D721Med (cell line): ENCODE data around the gene LRTM2.

Experiments used
- DNase-seq: peaks from one replicate; pipeline ENCODE4 v3.0.0; 2011; ENCODE audit warnings: low spot score; ENCODE audit not compliant: insufficient read length
- FAIRE-seq: peaks from 2 replicates; lab custom pipeline; 2011; peaks lifted over from hg19 to GRCh38; lab: Jason Lieb, UNC
- CTCF ChIP-seq: IDR thresholded peaks from 2 replicates; pipeline ENCODE4 v1.5.1; 2012; ENCODE audit warnings: mild to moderate bottlenecking, control low read depth; ENCODE audit not compliant: insufficient read depth; ENCODE audit errors: missing control alignments

The LRTM2 gene

GRCh38 chr12:1845427-1845826 is 25.1 kb downstream of the LRTM2 start:
- DNase-seq (no peak), FAIRE-seq (no peak)
- no peak for TF ChIP-seq CTCF

DNA sequence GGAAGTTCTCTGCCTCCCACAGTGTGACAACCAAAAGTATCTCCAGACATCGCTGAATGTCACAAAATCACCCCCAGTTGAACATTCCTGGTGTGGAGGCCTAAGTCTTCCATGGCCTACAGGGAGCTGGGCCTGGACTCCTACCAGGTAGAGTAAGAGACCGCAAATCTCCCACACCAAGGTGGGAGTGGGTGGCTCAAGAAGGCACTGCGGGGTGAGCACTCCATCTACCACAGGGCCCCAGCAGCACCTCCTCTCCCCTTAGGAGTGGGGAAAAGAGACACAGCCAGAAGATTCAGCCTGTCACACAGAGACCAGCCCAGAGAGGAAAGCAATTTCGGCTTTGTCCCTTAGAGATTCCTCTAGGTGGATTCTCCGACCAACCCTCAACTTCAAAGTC is 25.5 kb downstream of the LRTM2 start:
- DNase-seq (no peak), FAIRE-seq (no peak)
- TF ChIP-seq CTCF, result no peak

DNA sequence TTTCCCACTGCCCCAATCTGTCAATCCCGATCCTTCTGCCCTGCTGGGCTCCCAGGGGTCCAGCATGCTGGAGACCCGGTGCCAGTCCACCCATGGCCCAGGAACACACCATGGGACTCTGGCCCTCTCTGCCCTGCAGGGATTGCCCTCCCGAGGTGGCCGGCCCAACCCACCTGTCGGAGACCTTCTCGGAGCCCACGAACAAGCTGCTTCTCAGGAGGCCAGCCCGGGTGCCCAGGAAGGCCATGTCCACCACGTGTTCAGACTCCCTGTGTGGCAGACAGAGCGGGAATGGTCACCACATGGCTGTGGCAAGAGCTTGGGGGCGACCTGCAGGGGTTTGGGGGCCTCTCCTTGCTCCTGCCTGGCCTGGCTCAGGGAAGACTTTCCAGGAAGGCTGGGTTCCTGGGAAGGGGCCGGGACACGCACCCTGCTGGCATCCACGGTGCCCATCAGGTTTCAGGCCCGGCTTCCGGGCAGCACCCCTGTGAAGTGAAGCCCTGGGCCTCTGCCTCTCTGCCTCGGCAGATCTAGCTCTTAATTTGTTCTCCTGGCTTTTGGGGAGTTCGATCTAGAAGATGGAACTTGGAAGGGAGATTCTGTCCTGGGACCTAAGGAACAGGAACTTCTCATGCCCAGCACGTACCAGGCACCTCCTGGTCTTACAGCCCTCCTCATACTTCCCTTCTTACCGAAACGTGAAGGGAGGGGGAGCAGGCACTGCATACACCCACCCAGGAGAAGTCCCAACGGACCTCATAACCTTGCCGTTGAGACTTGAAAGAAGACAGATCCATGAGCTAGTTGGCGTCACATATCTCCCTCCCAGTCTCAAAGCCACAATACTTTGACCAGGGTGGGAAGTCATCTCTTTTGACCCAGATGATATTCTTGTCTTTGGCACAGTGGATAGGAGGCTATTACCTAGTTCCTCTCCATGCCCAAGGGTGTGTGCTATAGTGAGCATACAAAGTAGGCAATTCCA is 26.3 kb downstream of the LRTM2 start:
- FAIRE-seq (no peak), DNase-seq (no peak)
- no peak for TF ChIP-seq CTCF

DNA sequence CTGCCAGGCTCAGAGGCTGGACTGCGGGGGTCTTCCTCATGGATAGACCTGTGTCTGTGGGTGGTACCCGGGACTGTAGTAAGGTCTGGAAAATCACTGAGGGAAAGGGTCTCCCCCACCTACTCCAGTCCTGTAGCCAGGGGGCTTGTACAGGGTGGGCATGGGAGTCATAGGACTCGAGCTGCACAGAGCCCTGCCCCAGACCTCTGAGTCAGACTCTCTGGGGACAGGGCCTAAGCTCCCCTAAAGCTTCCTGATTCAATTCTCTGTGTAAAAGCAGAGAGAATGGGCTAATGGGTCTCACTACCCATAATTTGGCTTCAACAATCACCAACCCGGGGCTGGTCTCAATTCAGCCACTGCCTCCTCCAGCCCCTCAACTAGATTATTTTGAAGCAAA is 27.0 kb downstream of the LRTM2 start:
- no peak for FAIRE-seq
- no peak for TF ChIP-seq CTCF
- DNase-seq, result no peak

DNA sequence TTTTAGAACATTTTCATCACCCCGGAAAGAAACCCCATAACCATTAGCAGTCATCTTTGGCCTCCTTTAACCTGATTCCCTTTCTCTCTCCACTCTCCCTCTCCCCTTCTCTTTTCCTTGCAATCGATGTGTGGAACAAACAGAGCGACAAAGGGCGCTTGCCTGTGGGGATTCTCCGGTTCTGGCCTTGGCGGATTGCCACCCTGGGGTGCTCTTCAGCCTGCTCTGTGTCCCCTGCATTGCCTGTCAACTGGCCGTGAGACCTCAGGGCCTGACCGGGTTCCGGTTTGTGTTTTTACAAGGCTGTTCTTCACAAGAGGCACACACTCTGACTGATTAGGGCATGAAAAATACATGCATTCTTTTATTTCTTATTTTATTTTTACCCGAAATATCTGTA is 27.8 kb downstream of the LRTM2 start:
- FAIRE-seq, result no peak
- DNase-seq, result no peak
- no peak for TF ChIP-seq CTCF

DNA sequence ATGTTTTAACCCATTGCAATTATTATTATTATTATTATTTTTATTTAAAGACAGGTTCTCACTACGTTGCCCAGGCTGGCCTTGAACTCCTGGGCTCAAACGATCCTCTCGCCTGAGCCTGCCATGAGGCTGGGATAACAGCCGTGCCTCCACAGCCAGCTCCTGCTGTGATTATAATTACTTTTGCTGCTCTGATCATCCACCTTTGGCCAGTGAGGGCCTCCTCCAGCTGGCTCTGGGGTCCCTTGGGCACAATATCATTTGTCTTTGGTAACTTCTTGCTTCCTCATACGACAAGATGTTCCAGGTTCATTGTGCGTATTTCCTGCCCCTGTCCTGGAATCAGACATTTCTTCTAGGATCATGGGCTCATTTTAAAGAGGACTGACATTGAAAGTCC is 28.4 kb downstream of the LRTM2 start:
- FAIRE-seq, result no peak

More for the DNA sequence above, 28.4 kb downstream of the LRTM2 start:
- DNase-seq, result no peak
- TF ChIP-seq CTCF, result no peak
